Spleen (tissue), 11 donors: ENCODE data around the gene ZCWPW1. TPM values are rescaled to one million over a fixed set of nuclear protein-coding genes. Genes with fewer than 3 reads are reported as not detected.

ENCODE experiments used
- DNase-seq: peaks from one replicate; pipeline ENCODE4 v3.0.0-alpha.2; 2020
- H3K27ac ChIP-seq, 8 donors: fragments of 200-600 bp; sonication (generic) in 7 of 8; 1 replicate in 4 of 8; 2 replicates in 4 of 8; pipeline versions ENCODE4 v1.5.0 to v1.8.0; 2016 to 2021; ENCODE audit warnings: inconsistent platforms in 4 of 8, mild to moderate bottlenecking in 4 of 8, moderate library complexity in 1 of 8
- H3K27me3 ChIP-seq, 7 donors: fragments of 200-600 bp; sonication (generic) in 6 of 7; replicated peaks in 1 of 7; 1 replicate in 4 of 7; 2 replicates in 3 of 7; pipeline versions ENCODE4 v1.5.0 to v1.8.0; 2016 to 2021; ENCODE audit warnings: inconsistent platforms in 3 of 7, mild to moderate bottlenecking in 1 of 7
- H3K36me3 ChIP-seq, 6 donors: fragments of 200-600 bp; sonication (generic) in 5 of 6; 1 replicate in 4 of 6; 2 replicates in 2 of 6; pipeline versions ENCODE4 v1.5.0 to v1.8.0; 2016 to 2021; ENCODE audit warnings: inconsistent platforms in 2 of 6
- H3K4me1 ChIP-seq, 6 donors: fragments of 200-600 bp; sonication (generic) in 5 of 6; 1 replicate in 3 of 6; 2 replicates in 3 of 6; pipeline versions ENCODE4 v1.5.0 to v1.8.0; 2016 to 2021; ENCODE audit warnings: inconsistent platforms in 3 of 6
- H3K4me3 ChIP-seq, 8 donors: fragments of 200-600 bp; sonication (generic) in 7 of 8; 1 replicate in 4 of 8; 2 replicates in 4 of 8; pipeline versions ENCODE4 v1.5.0 to v1.8.0; 2016 to 2021; ENCODE audit warnings: inconsistent platforms in 4 of 8, mild to moderate bottlenecking in 4 of 8, moderate library complexity in 2 of 8
- H3K9me3 ChIP-seq, 8 donors: fragments of 200-600 bp; sonication (generic) in 7 of 8; 1 replicate in 4 of 8; 2 replicates in 4 of 8; pipeline versions ENCODE4 v1.5.0 to v1.8.0; 2016 to 2021; ENCODE audit warnings: inconsistent platforms in 4 of 8
- POLR2A ChIP-seq, 3 donors: fragments of 450-650 bp; IDR thresholded peaks; one replicate each; pipeline ENCODE4 v1.5.1; 2017; ENCODE audit warnings: antibody characterized with exemption in 3 of 3, mild to moderate bottlenecking in 1 of 3
- POLR2AphosphoS5 ChIP-seq, 3 donors: sonication (generic); formaldehyde crosslinking; IDR thresholded peaks; one replicate each; pipeline ENCODE4 v1.5.1; 2017; ENCODE audit warnings: antibody characterized with exemption in 3 of 3
- WGBS, 5 donors: extraction: QIAGEN DNeasy Blood & Tissue Kit in 3 of 5; methylation state at CpG; one replicate each; pipeline versions ENCODE4 v1.1.5 to v1.1.7; 2013 to 2018; 5-methylcytosine and 5-hydroxymethylcytosine counted together
- intact Hi-C: fragments of 100-400 bp; cut with DNase I; formaldehyde crosslinking; loops from one replicate; pipeline ENCODE4 v1.15.0; 2023; ENCODE audit warnings: low total_unique reads
- polyA plus RNA-seq, 3 donors: library from polyadenylated mRNA; stranded (reverse); fragments of 200-250 nt; gene quantifications; one replicate each; pipeline ENCODE4 v1.2.1, GENCODE V29; 2013
- total RNA-seq, 7 donors: library from RNA; depleted of rRNA in 3 of 7; stranded (reverse); fragments of >200 nt in 3 of 7; fragmentation: NEBNext Ultra II Directional in 4 of 7; extraction: Animal tissue kit (Norgen Biotek cat#: 25700) in 4 of 7; gene quantifications; one replicate each; pipeline versions ENCODE4 v1.1.0 to v1.2.1, GENCODE V29; 2016 to 2021
- TF ChIP-seq, protein P1 (sequence below), 11 experiments: fragments of 200-600 bp in 7 of 11; fragments of 450-650 bp in 4 of 11; sonication (generic) in 4 of 11; IDR thresholded peaks in 8 of 11; conservative IDR thresholded peaks in 3 of 11; 1 replicate in 7 of 11; 2 replicates in 4 of 11; pipeline versions ENCODE4 v1.4.0 to v1.8.0; 2016 to 2021; ENCODE audit warnings: antibody characterized with exemption in 11 of 11, inconsistent platforms in 4 of 11, mild to moderate bottlenecking in 1 of 11
- donor health status: healthy with polysubstance abuse.
- donor health status: DM: no; HTN: no; CAD: no; lungs with moderate emphysema.
- donor health status: DM: no; HTN: no; CAD: no.
- donor health status: Bipolar disorder and iron deficiency.
- donor health status: healthy.
- donor health status: DM: no; HTN: no; CAD: no.
- donor health status: DM: yes; HTN: yes; CAD: no.

Gene ZCWPW1
- total and polyA plus RNA-seq, 10 donors: 4.5 to 42.6 (median 6.6) TPM

DNA sequence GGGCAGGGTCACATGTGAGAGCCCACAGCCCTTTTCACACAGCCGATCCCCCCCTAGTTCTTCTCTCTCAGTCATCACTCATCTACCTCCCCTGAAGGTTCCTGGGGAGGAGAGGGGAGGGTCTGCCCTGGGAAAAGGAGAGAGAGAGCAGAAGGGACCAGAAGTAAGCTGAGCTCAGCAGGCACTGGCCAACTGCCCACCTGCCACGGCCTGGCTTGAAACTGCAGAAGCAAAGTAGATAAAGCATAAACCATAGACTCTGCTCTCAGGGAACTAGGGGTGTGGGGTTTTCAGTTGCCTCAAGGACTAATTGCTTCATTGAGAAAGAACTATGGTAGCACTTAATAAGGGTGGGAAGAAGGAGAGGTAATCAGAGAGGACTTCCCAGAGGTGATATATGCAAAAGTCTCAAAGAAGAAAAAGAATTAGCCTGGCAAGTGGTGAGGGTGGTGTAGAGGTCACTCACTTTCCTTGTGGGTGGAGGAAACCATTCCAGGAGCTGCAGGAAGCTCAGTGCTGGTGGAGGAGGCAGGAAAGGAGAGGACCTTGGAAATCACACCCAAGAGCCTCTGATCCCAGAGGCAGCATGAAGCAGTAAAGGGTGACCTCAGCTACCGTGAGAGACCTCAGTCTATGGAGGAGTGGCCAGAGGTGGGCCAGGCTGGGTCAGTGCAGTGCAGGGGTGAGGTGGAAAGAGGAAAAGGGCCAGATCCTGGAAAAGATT, 38.1 kb downstream of the ZCWPW1 start:
- no peak overlapping the region for H3K4me3 ChIP-seq
- WGBS, 5 donors: 73 to 76% (median 76%) methylated on average over 3 of the region's 3 CpGs
- TF ChIP-seq, protein P1, sequence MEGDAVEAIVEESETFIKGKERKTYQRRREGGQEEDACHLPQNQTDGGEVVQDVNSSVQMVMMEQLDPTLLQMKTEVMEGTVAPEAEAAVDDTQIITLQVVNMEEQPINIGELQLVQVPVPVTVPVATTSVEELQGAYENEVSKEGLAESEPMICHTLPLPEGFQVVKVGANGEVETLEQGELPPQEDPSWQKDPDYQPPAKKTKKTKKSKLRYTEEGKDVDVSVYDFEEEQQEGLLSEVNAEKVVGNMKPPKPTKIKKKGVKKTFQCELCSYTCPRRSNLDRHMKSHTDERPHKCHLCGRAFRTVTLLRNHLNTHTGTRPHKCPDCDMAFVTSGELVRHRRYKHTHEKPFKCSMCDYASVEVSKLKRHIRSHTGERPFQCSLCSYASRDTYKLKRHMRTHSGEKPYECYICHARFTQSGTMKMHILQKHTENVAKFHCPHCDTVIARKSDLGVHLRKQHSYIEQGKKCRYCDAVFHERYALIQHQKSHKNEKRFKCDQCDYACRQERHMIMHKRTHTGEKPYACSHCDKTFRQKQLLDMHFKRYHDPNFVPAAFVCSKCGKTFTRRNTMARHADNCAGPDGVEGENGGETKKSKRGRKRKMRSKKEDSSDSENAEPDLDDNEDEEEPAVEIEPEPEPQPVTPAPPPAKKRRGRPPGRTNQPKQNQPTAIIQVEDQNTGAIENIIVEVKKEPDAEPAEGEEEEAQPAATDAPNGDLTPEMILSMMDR (IDR thresholded peaks at IDR 0.05 in 8 of 11, conservative IDR thresholded peaks at IDR 0.05 in 3 of 11): no peak
- no peak for TF ChIP-seq POLR2A (IDR thresholded peaks at IDR 0.05)
- no peak for TF ChIP-seq POLR2AphosphoS5 (IDR thresholded peaks at IDR 0.05)
- no peaks in the 10 kb centered on the region for H3K27me3 ChIP-seq
- no peak for DNase-seq
- intact Hi-C loops: no loop called here
- peaks cover 0 to 11% (median 0%) of the 10 kb centered on the region in 6 donors for H3K36me3 ChIP-seq
- peaks cover 0 to 23% (median 10%) of the 10 kb centered on the region in 6 donors for H3K4me1 ChIP-seq
- H3K27ac ChIP-seq: no peak overlapping the region
- H3K9me3 ChIP-seq: no peaks in the 10 kb centered on the region

DNA sequence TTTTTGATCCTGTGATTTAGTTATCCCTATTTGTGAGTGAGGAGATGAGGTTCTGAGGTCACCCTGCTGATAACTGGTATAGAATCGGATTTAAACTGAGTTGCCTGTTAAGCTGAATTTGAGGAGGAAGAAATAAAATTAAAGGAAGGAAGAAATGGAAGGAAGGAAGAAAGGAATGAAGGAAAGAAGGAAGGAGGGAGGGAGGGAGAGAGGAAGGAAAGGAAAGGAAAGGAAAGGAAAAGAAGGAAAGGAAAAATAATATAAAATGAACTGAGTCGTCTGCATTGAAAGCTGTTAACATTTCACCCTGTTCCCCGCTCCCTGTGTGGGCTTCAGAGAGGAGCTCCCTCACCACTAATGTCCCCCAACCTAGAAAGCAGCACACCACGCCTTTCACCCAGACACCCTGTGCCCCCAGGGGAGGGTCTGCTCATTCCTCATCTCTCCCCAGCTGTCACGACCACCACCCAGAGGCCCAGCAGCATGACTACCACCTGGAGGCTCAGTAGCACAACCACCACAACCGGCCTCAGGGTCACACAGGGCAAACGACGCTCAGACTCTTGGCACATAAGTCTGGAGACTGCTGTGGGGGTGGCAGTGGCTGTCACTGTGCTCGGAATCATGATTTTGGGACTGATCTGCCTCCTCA, 38.9 kb downstream of the ZCWPW1 start:
- 70 to 81% (median 74%) methylated on average over 8 to 9 of the region's 9 CpGs for WGBS, 5 donors
- no peak for DNase-seq
- Histone ChIP-seq H3K4me3 (no peak overlapping the region), H3K27ac (no peak overlapping the region), H3K9me3 (no peaks in the 10 kb centered on the region), H3K4me1 (peaks cover 0 to 27% (median 10%) of the 10 kb centered on the region in 6 donors), H3K36me3 (peaks cover 0 to 11% (median 0%) of the 10 kb centered on the region in 6 donors), H3K27me3 (no peaks in the 10 kb centered on the region)
- intact Hi-C loops: no loop called here
- TF ChIP-seq POLR2A (IDR thresholded peaks at IDR 0.05): no peak
- TF ChIP-seq, protein P1 (IDR thresholded peaks at IDR 0.05 in 8 of 11, conservative IDR thresholded peaks at IDR 0.05 in 3 of 11): no peak
- no peak for TF ChIP-seq POLR2AphosphoS5 (IDR thresholded peaks at IDR 0.05)

DNA sequence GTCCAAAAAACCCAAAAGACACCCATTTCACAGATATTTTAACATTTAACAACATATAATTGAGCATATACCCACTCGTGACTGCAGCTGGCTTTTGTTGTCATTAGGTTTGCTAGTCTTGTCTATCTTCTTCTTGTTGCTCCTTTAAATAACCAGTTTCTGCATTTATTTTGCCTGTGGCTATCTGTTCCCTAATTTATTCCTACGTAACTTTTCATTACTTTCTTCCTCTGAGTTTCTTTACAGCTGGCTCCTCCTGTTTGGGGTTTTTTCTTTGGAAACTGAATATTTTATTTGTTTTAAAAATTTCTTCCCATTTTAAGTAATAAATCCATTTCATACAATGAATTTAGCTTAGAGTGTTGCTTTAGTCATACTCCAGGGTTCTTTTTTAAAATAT, 40.8 kb downstream of the ZCWPW1 start:
- intact Hi-C loops: no loop called here
- Histone ChIP-seq H3K9me3 (no peaks in the 10 kb centered on the region), H3K4me3 (no peak overlapping the region), H3K27me3 (no peaks in the 10 kb centered on the region), H3K27ac (no peak overlapping the region), H3K4me1 (peaks cover 0 to 20% (median 0%) of the 10 kb centered on the region in 6 donors), H3K36me3 (peaks cover 0 to 11% (median 0%) of the 10 kb centered on the region in 6 donors)
- WGBS, 5 donors: 69 to 81% (median 73%) methylated on average over 2 of the region's 2 CpGs
- no peak for TF ChIP-seq POLR2A (IDR thresholded peaks at IDR 0.05)
- no peak for TF ChIP-seq POLR2AphosphoS5 (IDR thresholded peaks at IDR 0.05)
- TF ChIP-seq, protein P1 (IDR thresholded peaks at IDR 0.05 in 8 of 11, conservative IDR thresholded peaks at IDR 0.05 in 3 of 11): no peak
- no peak for DNase-seq

DNA sequence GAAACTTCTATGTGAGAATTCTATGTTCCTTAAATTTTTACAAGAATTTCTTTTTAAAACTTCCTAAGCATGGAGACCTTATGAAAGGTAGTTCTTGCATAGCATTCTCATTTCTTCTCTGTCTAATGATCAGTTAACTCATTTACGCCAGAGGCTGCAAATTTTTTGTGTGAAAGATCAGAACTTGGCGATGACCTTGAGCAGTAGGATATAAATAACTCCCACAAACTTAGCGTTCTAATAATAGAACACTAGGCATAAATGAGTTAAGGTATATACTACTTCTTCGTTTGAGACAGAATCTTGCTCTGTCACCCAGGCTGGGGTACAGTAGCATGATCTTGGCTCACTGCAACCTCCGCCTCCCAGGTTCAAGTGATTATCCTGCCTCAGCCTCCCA, 41.6 kb downstream of the ZCWPW1 start:
- DNase-seq: no peak
- Histone ChIP-seq H3K4me3 (no peak overlapping the region), H3K27ac (no peak overlapping the region), H3K27me3 (no peaks in the 10 kb centered on the region), H3K9me3 (no peaks in the 10 kb centered on the region), H3K4me1 (peaks cover 0 to 22% (median 0%) of the 10 kb centered on the region in 6 donors), H3K36me3 (peaks cover 0 to 11% (median 0%) of the 10 kb centered on the region in 6 donors)
- TF ChIP-seq POLR2A (IDR thresholded peaks at IDR 0.05): no peak
- TF ChIP-seq, protein P1 (IDR thresholded peaks at IDR 0.05 in 8 of 11, conservative IDR thresholded peaks at IDR 0.05 in 3 of 11): no peak
- no peak for TF ChIP-seq POLR2AphosphoS5 (IDR thresholded peaks at IDR 0.05)
- 59 to 71% (median 61%) methylated on average over 5 of the region's 5 CpGs for WGBS, 5 donors
- intact Hi-C loops: no loop called here
